Subcutaneous adipose tissue (tissue), 4 donors: ENCODE data around the gene ASIC3. TPM values are rescaled to one million over a fixed set of nuclear protein-coding genes. Genes with fewer than 3 reads are reported as not detected.

ENCODE experiments used
- total RNA-seq, 4 donors: library from RNA; depleted of rRNA; stranded (reverse); fragments of >200 nt; gene quantifications; one replicate each; pipeline ENCODE4 v1.1.0, GENCODE V29; 2016
- TF ChIP-seq, protein P1 (sequence below): fragments of 450-650 bp; IDR thresholded peaks from one replicate; pipeline ENCODE4 v1.5.1; 2016; ENCODE audit warnings: low read depth, mild to moderate bottlenecking, control low read depth, antibody characterized with exemption, moderate library complexity

ASIC3 gene
- total RNA-seq, 4 donors from 2014 or later, result 0.34 to 1.1 (median 0.44) TPM; not detected in 1

DNA sequence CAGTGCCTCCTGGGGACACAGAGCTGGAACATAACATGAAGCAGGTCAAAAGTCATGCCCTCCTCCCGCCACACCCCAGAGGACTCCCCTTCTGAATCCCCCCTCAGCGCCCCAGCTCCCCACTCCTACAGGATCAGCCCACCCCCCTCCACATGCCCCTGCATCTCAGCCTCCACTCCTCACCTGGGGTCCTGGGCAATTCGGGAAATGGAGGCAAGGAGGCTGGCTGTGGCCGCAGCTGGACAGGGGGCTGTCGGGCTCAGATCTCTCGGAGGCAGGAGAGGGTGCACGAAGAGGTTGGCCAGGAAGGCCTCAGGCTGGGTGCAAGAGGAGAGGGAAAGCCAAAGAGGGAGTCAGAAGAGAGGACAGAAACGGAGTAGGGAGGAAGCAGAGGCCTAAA lies 31.8 kb upstream of the ASIC3 start:
- TF ChIP-seq, protein P1, sequence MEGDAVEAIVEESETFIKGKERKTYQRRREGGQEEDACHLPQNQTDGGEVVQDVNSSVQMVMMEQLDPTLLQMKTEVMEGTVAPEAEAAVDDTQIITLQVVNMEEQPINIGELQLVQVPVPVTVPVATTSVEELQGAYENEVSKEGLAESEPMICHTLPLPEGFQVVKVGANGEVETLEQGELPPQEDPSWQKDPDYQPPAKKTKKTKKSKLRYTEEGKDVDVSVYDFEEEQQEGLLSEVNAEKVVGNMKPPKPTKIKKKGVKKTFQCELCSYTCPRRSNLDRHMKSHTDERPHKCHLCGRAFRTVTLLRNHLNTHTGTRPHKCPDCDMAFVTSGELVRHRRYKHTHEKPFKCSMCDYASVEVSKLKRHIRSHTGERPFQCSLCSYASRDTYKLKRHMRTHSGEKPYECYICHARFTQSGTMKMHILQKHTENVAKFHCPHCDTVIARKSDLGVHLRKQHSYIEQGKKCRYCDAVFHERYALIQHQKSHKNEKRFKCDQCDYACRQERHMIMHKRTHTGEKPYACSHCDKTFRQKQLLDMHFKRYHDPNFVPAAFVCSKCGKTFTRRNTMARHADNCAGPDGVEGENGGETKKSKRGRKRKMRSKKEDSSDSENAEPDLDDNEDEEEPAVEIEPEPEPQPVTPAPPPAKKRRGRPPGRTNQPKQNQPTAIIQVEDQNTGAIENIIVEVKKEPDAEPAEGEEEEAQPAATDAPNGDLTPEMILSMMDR, result no peak

DNA sequence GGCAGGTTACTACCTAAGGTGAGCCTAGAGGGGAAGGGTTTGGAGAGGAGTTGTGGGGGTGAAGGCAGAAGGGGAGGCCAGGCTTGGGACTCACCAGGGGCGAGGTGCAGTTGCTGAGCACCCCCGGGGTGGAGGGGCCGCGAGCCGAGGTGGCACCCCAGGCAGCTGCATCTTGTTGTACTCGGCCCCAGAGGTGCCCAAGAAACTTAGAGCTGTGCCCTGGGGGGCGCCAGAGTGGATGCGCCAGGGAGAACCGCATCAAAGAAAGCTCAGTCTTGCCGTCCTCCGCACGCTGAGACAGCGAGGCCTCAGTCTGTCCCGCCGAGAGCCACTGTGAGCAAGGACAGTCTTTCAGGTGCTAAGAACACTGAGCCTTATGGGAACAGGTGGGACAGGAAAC lies 31.4 kb upstream of the ASIC3 start:
- TF ChIP-seq, protein P1, result no peak

DNA sequence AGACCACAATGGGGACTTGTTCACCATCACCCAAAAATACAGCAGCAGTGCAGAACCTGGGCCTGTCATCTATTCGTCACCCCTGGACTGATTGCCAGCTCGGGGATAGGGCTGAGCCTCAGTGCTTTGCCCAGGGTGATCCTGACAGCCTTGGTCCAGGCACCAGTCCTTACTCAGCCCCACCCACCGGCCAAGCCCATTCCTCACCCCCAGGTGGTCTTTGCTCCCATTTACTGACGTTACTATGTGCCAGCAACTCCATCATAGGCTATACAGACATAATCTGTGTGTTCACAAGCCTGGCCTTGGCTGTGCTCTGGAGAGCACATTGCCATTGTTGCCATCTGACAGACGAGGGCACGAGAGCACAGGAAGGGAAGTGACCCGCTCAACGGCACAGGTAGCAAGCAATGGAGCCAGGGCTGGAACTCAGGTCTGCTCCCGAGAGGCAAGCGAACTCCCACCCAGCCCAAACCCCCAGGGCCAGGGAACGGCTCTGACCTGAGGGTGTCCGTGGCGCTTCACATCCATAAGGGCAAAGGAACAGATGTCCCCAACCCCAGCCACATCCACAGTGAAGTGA lies 30.9 kb upstream of the ASIC3 start:
- TF ChIP-seq, protein P1, result no peak

DNA sequence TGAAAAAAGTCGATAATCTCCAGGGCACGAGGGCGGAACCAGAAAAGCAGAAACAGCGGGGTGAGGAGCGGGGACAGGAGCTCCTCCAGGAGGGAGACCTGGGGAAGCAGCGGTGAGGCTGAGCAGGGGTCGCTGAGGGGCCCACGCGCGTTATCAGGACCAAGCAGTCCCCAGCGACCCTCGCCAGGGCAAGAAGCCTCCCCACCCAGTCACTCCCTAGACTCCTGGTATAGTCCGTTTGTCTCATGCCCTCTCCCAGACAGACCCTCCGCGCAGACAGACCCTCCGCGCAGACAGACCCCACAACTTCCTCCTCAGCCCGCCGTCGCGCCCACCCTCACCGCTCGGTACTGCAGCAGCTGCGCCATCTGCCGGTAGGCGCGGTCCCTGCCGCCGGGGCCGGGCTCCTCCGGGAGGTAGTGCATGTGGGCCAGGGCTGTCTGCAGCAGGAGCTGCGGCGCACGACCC lies 30.3 kb upstream of the ASIC3 start:
- TF ChIP-seq, protein P1, result no peak

DNA sequence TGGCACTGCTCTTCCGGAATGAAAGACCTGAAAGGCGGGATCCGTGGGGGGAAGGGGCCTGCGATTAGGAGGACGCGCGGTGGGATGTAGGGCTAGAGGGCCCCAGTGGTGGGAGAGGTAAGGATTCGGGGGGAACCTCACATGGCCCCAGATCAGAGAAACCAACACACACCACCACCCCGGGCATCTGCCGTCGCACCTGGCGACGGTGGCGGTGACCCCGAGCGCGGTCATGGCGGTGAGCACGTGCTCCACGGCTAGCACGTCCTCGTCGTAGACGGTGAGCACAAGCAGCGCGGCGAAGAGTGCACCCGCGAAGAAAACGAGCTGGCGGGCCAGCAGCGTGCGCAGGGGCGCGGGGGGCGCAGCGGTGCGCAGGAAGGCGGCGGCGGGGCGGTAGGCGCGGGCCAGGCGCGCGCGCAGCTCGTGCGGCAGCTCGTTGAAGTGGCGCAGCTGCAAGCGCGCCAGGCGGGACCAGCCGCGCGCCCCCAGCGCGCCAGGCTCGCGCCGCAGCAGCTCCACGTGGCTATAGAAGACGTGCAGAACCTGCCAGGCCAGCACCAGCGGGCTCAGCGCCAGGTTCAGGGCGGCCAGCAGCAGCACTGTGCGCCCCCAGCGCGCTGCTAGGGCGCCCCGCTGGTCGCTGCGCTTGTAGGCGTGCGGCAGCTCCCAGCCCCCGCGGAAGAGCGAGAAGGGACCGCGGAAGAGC lies 29.8 kb upstream of the ASIC3 start:
- TF ChIP-seq, protein P1, result no peak

DNA sequence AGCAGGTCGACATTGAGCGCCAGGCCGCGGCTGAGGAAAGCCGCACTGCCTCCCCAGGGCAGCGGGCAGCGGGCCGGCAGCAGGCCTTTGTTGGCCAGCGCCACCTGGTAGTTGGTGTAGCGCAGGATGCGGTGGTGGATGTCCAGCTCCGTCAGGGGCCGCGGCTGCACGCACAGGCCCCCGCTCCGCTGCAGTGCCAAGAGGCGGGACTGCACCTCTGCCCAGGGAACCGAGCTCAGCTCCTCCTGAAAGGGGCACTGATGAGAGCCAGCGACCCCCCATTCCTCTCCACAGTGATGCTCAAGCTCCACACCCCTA lies 29.2 kb upstream of the ASIC3 start:
- TF ChIP-seq, protein P1, result no peak

DNA sequence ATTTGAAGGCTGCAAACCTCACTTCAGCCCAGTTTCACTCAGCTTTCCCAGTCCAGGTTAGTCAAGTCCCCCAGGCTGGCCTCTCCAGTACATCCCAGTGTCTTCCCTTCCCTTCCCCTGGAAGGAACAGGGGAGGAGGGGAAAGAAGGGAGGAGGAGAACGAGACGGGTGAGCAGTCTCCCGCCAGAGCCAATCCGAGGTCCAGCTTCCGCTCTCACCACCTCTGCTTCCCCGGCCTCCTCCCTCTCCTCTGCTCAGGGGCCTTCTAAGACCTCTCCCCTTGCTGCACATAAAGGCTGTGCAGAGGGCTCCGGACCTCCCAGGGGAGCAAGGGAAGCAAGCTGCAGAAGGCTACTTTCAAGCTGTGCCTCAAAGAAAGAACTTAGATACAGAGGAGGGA lies 28.1 kb upstream of the ASIC3 start:
- TF ChIP-seq, protein P1, result no peak
